Prostate gland (tissue), 2 donors: ENCODE results near the gene SPPL3.

Source experiments
- CTCF ChIP-seq, 4 experiments: fragments of 200-600 bp in 2 of 4; fragments of 450-650 bp in 2 of 4; sonication (generic) in 2 of 4; IDR thresholded peaks; 1 replicate in 3 of 4; 2 replicates in 1 of 4; pipeline ENCODE4 v1.5.1; 2016 to 2019; ENCODE audit warnings: antibody characterized with exemption in 4 of 4, mild to moderate bottlenecking in 2 of 4, moderate library complexity in 2 of 4
- POLR2A ChIP-seq: fragments of 450-650 bp; IDR thresholded peaks from one replicate; pipeline ENCODE4 v1.6.1; 2016; ENCODE audit warnings: antibody characterized with exemption, mild to moderate bottlenecking

GRCh38 chr12:120825337-120825736, 78.8 kb downstream of the SPPL3 start:
- no peak for TF ChIP-seq CTCF (IDR thresholded peaks at IDR 0.05)
- TF ChIP-seq POLR2A, result no peak
